Keratinocyte (primary cell): ENCODE measurements around the gene FOXQ1. TPM values are rescaled to one million over a fixed set of nuclear protein-coding genes. Genes with fewer than 3 reads are reported as not detected.

Experiments used
- DNase-seq: peaks from one replicate; pipeline ENCODE4 v3.0.0-alpha.2; 2011; ENCODE audit warnings: low read depth, missing footprints, low spot score
- FAIRE-seq: peaks from 2 replicates; lab custom pipeline; 2011; peaks lifted over from hg19 to GRCh38; lab: Jason Lieb, UNC
- H2AFZ ChIP-seq: 2 replicates; pipeline ENCODE4 v1.6.0; 2012; ENCODE audit warnings: low read length, control low read depth, inconsistent platforms; ENCODE audit not compliant: control insufficient read depth
- H3K27ac ChIP-seq: 2 replicates; pipeline ENCODE4 v1.5.1; 2011; ENCODE audit warnings: low read length; ENCODE audit not compliant: control insufficient read depth, insufficient read depth
- H3K27me3 ChIP-seq: 3 replicates; pipeline ENCODE4 v1.6.0; 2011; ENCODE audit warnings: low read length; ENCODE audit not compliant: control insufficient read depth, insufficient read depth; ENCODE audit errors: extremely low read depth
- H3K36me3 ChIP-seq, 2 experiments: 2 replicates in 1 of 2; 3 replicates in 1 of 2; pipeline ENCODE4 v1.5.1; 2011; ENCODE audit warnings: low read length in 2 of 2, mild to moderate bottlenecking in 1 of 2; ENCODE audit not compliant: control insufficient read depth in 2 of 2, insufficient read depth in 2 of 2; ENCODE audit errors: extremely low read depth in 1 of 2
- H3K4me1 ChIP-seq: 3 replicates; pipeline ENCODE4 v1.5.1; 2011; ENCODE audit warnings: low read length; ENCODE audit not compliant: control insufficient read depth, insufficient read depth; ENCODE audit errors: extremely low read depth
- H3K4me2 ChIP-seq: 3 replicates; pipeline ENCODE4 v1.6.0; 2011; ENCODE audit warnings: low read depth, low read length; ENCODE audit not compliant: control insufficient read depth, insufficient read depth; ENCODE audit errors: extremely low read depth
- H3K4me3 ChIP-seq, 3 experiments: fragments of 200-600 bp in 1 of 3; sonication (generic) in 1 of 3; 2 replicates in 2 of 3; 3 replicates in 1 of 3; pipeline ENCODE4 v1.5.1; 2011 to 2016; ENCODE audit warnings: low read length in 3 of 3, mild to moderate bottlenecking in 3 of 3, control low read depth in 2 of 3, inconsistent platforms in 1 of 3, low read depth in 1 of 3, mixed read lengths in 1 of 3, mixed run types in 1 of 3, moderate library complexity in 1 of 3; ENCODE audit not compliant: control insufficient read depth in 2 of 3, insufficient read depth in 2 of 3; ENCODE audit errors: extremely low read depth in 1 of 3
- H3K79me2 ChIP-seq: 2 replicates; pipeline ENCODE4 v1.6.0; 2012; ENCODE audit warnings: low read length; ENCODE audit not compliant: control insufficient read depth, insufficient read depth
- H3K9ac ChIP-seq: 3 replicates; pipeline ENCODE4 v1.6.0; 2011; ENCODE audit warnings: low read length; ENCODE audit not compliant: control insufficient read depth, insufficient read depth; ENCODE audit errors: extremely low read depth
- H3K9me1 ChIP-seq: 3 replicates; pipeline ENCODE4 v1.6.0; 2011; ENCODE audit warnings: low read length; ENCODE audit not compliant: control insufficient read depth, insufficient read depth; ENCODE audit errors: extremely low read depth
- H3K9me3 ChIP-seq: 2 replicates; pipeline ENCODE4 v1.5.1; 2012; ENCODE audit warnings: low read depth, low read length; ENCODE audit not compliant: control insufficient read depth
- H4K20me1 ChIP-seq: 3 replicates; pipeline ENCODE4 v1.6.0; 2011; ENCODE audit warnings: low read length; ENCODE audit not compliant: control insufficient read depth, insufficient read depth; ENCODE audit errors: extremely low read depth
- CTCF ChIP-seq, 3 experiments: IDR thresholded peaks in 1 of 3; conservative IDR thresholded peaks in 1 of 3; optimal IDR thresholded peaks in 1 of 3; 2 replicates in 2 of 3; 3 replicates in 1 of 3; pipeline versions ENCODE3 to v1.5.1; 2011; ENCODE audit warnings: low read length in 3 of 3, mild to moderate bottlenecking in 3 of 3, moderate library complexity in 2 of 3, control low read depth in 1 of 3, inconsistent platforms in 1 of 3; ENCODE audit not compliant: insufficient read depth in 2 of 3; ENCODE audit errors: extremely low read depth in 1 of 3
- EZH2 ChIP-seq: IDR thresholded peaks from one replicate; pipeline ENCODE4 v1.6.1; 2012; ENCODE audit warnings: inconsistent platforms, mild to moderate bottlenecking, low read length, moderate library complexity
- dilution Hi-C: fragments of 300-500 bp; cut with MboI; formaldehyde crosslinking; loops from one replicate; pipeline ENCODE4 v1.7.0; 2020; ENCODE audit warnings: low sequenced_read_pairs; ENCODE audit not compliant: extremely low pct_ligation_motif_present
- polyA plus RNA-seq, 5 experiments: library from polyadenylated mRNA; depleted of rRNA in 3 of 5; stranded (reverse) in 3 of 5; stranded (forward) in 1 of 5; unstranded in 1 of 5; fragments of >200 nt; gene quantifications; 1 replicate in 1 of 5; 2 replicates in 3 of 5; 3 replicates in 1 of 5; pipeline versions ENCODE4 v1.2.1 to v1.2.3, GENCODE V29; 2011 to 2012; ENCODE audit warnings: missing spikeins in 2 of 5, low read depth in 1 of 5, low replicate concordance in 1 of 5

The FOXQ1 gene
- polyA plus RNA-seq, 1 donor (not counting 4 experiments of a cell fraction or from before 2014, with no cell fraction given): 5.4 TPM

DNA sequence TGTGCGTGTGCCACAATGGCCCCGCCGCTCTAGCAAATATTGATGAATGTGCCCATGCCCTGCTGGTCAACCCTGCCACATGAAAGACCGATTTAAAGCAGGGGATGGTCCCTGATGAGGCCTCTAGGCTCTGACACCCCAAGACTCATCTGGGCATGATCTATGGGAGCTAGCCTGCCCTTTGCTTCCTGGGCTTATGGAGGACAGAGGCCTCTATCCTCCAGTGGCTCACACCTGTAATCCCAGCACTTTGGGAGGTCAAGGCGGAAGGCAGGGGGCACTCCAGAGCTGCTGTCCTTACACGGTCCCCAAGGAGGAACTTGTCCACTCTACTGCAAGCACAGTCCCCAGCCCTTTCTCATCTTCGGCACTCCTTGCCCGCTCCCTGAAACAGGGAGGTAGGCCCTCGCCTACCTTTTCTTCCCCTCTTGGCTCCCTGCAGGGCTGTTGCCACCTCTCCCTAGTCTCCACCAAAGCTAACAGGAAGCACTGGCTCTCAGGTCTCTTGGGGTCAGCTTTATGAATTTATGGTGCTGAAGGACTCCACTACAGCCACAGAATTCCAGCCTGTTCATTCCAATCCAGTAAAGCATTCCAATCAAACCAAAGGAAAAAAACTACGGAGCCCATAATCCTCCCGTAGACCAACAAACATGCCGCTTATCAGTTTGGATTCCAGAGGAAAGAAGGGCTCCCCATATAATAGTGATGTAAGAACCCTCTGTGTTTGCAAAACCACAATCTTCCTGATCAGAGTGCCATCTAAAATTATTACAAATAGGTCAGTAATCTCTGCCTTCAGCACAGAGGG is 48.7 kb upstream of the FOXQ1 start:
- dilution Hi-C loops: no loop called here
- H3K27me3 ChIP-seq: no peaks in the 10 kb centered on the region
- no peaks in the 10 kb centered on the region for H4K20me1 ChIP-seq
- no peaks in the 10 kb centered on the region for H3K36me3 ChIP-seq
- DNase-seq: no peak
- no peak overlapping the region for H3K9ac ChIP-seq
- no peak overlapping the region for H2AFZ ChIP-seq
- no peak for FAIRE-seq
- no peak overlapping the region for H3K4me2 ChIP-seq
- TF ChIP-seq EZH2 (no peak), CTCF (optimal IDR thresholded peaks at IDR 0.05 in 1 of 3, IDR thresholded peaks at IDR 0.05 in 1 of 3, conservative IDR thresholded peaks at IDR 0.05 in 1 of 3; ENCODE audit: extremely low read depth in 1 of 3, insufficient read depth in 2 of 3, low read length in 3 of 3) (peak in 1 of 3 experiments; percentile 46)
- no peaks in the 10 kb centered on the region for H3K9me1 ChIP-seq
- H3K4me1 ChIP-seq: no peaks in the 10 kb centered on the region
- no peaks in the 10 kb centered on the region for H3K9me3 ChIP-seq
- no peaks in the 10 kb centered on the region for H3K79me2 ChIP-seq
- H3K4me3 ChIP-seq: no peak overlapping the region
- no peak overlapping the region for H3K27ac ChIP-seq

DNA sequence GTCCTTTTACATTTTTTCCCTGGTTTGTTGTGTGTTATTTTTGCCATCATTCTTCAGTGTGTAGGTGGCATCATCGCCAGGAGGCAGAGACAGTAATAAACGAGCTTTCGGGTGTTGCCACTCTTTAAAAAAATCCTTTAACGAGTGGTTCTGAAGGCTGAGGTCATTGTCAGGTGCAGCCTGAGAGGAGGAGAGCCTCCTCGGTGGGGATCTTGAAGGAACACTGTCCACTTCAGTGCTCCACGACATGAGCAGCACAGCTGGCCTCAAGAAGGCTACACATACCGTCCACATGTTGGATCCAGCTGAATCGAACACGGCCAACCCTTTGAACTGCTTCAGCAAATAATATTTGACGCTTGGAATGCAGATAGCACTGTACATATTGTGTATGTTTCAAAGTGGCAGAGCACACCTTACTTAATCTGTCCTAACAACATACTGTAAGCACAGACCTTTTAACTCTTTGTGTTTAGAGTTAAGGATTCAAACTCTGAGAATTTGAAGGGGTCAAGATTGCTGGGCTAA is 48.0 kb upstream of the FOXQ1 start:
- dilution Hi-C loops: no loop called here
- Histone ChIP-seq H3K4me2 (no peak overlapping the region), H3K9me1 (no peaks in the 10 kb centered on the region), H3K9me3 (no peaks in the 10 kb centered on the region), H3K27me3 (no peaks in the 10 kb centered on the region), H3K79me2 (no peaks in the 10 kb centered on the region), H3K4me3 (no peak overlapping the region), H4K20me1 (no peaks in the 10 kb centered on the region), H3K9ac (no peak overlapping the region), H3K36me3 (no peaks in the 10 kb centered on the region), H2AFZ (no peak overlapping the region), H3K27ac (no peak overlapping the region), H3K4me1 (no peaks in the 10 kb centered on the region)
- DNase-seq (no peak), FAIRE-seq (no peak)
- TF ChIP-seq EZH2 (no peak), CTCF (optimal IDR thresholded peaks at IDR 0.05 in 1 of 3, IDR thresholded peaks at IDR 0.05 in 1 of 3, conservative IDR thresholded peaks at IDR 0.05 in 1 of 3; ENCODE audit: extremely low read depth in 1 of 3, insufficient read depth in 2 of 3, low read length in 3 of 3) (no peak)
